NCI-H2107 (cell line): ENCODE data around the gene TSC22D1.

ENCODE experiments used
- DNase-seq: peaks from one replicate; lab custom pipeline; 2025; lab: John Stamatoyannopoulos, UW

TSC22D1 gene

DNA sequence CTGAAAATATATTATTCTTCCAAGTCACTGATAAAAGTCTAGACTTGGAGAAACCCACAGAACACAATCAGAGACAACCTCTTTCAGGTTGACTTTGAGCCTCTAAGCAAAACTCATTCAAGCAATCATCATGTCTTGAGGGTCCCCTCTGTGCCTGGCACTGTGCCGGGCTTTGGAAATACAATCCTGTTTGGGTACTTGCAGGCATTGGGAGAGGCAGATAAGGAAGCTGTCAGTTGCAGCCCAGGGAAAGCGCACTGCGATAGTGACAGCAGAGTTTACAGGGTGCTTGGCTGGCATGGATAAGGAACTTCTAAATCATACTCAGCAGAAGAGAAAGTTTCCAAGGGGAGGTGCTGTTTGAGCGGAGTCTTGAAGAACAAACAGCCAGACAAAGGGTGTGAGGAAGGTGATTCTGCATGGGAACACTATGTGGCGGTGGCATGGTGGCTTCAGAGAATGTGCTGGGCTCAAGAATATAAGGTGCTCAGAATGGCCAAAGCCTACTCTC is 193.4 kb downstream of the TSC22D1 start:
- no peak for DNase-seq
